HG03432 (cell line): Measurements from ENCODE around the gene PDE9A.
"Not testable (repeated sequence)": the region's sequence is repeated elsewhere in the genome, so short reads cannot be mapped to it uniquely, and the experiment has no call there.

Experiments used
- ATAC-seq: cut with Tn5 transposase; IDR thresholded peaks from one replicate; pipeline ENCODE4 v1.9.1; 2021; ENCODE audit warnings: mild to moderate bottlenecking, moderate library complexity; ENCODE audit not compliant: unreplicated experiment

Gene PDE9A

GRCh38 chr21:42785666-42786427 lies 132.4 kb downstream of the PDE9A start:
- no peak for ATAC-seq

- no peak for ATAC-seq
Observed at GRCh38 chr21:42786884-42787283, 133.5 kb downstream of the PDE9A start.

GRCh38 chr21:42787613-42788012 lies 134.2 kb downstream of the PDE9A start:
- no peak for ATAC-seq

GRCh38 chr21:42790520-42791065 lies 137.2 kb downstream of the PDE9A start:
- no peak for ATAC-seq

GRCh38 chr21:42793774-42794173 lies 140.4 kb downstream of the PDE9A start:
- ATAC-seq, result no peak

- ATAC-seq, result no peak
Observed at GRCh38 chr21:42794551-42794950, 141.1 kb downstream of the PDE9A start.

GRCh38 chr21:42796327-42797062 lies 143.1 kb downstream of the PDE9A start:
- no peak for ATAC-seq

GRCh38 chr21:42797522-42797921 lies 144.1 kb downstream of the PDE9A start:
- no peak for ATAC-seq

- ATAC-seq, result no peak
Observed at GRCh38 chr21:42798106-42798505, 144.7 kb downstream of the PDE9A start.

- ATAC-seq, result no peak
Observed at GRCh38 chr21:42799516-42799915, 146.1 kb downstream of the PDE9A start.

GRCh38 chr21:42799948-42800347 lies 146.5 kb downstream of the PDE9A start:
- no peak for ATAC-seq

GRCh38 chr21:42801616-42802015 lies 148.2 kb downstream of the PDE9A start:
- ATAC-seq, result not testable (repeated sequence)

- no peak for ATAC-seq
Observed at GRCh38 chr21:42806509-42807140, 153.2 kb downstream of the PDE9A start.

- ATAC-seq, result not testable (repeated sequence)
Observed at GRCh38 chr21:42807293-42807895, 154.0 kb downstream of the PDE9A start.

- ATAC-seq, result no peak
Observed at GRCh38 chr21:42807938-42808613, 154.7 kb downstream of the PDE9A start.

GRCh38 chr21:42809171-42809570 lies 155.8 kb downstream of the PDE9A start:
- ATAC-seq, result no peak

GRCh38 chr21:42809577-42810475 lies 156.4 kb downstream of the PDE9A start:
- no peak for ATAC-seq

- ATAC-seq, result no peak
Observed at GRCh38 chr21:42811960-42812359, 158.5 kb downstream of the PDE9A start.

- not testable (repeated sequence) for ATAC-seq
Observed at GRCh38 chr21:42812528-42813241, 159.3 kb downstream of the PDE9A start.
